DND-41 (cell line): Measurements from ENCODE around the gene NDUFA3.

Source experiments
- CTCF ChIP-seq: IDR thresholded peaks from 2 replicates; pipeline ENCODE4 v1.5.1; 2012; ENCODE audit warnings: borderline replicate concordance, low read length, moderate library complexity, mild to moderate bottlenecking; ENCODE audit not compliant: poor library complexity, severe bottlenecking; ENCODE audit errors: extremely low read depth
- EZH2 ChIP-seq: IDR thresholded peaks from 3 replicates; pipeline ENCODE4 v1.6.1; 2012; ENCODE audit warnings: borderline replicate concordance, low read depth, mild to moderate bottlenecking, moderate library complexity, low read length, inconsistent platforms; ENCODE audit not compliant: severe bottlenecking

GRCh38 chr19:54138489-54139256 is 36.0 kb downstream of the NDUFA3 start:
- no peak for TF ChIP-seq CTCF
- TF ChIP-seq EZH2 = no peak
